ENCODE data around the gene TPPP.

DNA sequence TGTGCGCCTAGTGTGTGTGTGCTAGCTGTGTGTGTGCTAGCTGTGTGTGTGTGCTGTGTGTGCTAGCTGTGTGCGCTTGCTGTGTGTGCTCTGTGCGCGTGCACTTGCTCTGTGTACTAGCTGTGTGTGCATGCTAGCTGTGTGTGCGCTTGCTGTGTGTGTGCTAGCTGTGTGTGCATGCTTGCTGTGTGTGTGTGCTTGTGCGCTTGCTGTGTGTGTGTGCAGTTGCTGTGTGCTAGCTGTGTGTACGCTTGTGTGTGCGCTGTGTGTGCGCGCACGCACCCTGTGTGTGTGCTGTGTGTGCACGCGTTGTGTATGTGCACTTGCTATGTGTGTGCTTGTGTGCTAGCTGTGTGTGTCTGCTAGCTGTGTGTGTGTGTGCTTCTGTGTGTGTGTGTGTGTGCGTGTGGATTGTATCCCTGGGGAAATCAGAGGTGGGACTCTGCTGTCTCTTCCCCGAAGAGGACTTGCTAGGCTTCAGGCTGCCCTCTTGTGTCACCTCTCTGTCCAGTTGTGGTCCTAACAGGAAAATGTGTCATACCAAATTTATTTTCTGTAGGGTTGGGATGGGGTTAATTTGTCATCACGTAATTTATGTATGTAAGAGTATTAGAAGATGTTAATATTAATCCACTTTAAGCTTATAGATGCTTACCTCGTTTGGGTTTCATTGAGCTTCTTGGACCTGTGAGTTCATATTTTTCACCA lies 38.9 kb downstream of the TPPP start:
- TF ChIP-seq, protein P1, sequence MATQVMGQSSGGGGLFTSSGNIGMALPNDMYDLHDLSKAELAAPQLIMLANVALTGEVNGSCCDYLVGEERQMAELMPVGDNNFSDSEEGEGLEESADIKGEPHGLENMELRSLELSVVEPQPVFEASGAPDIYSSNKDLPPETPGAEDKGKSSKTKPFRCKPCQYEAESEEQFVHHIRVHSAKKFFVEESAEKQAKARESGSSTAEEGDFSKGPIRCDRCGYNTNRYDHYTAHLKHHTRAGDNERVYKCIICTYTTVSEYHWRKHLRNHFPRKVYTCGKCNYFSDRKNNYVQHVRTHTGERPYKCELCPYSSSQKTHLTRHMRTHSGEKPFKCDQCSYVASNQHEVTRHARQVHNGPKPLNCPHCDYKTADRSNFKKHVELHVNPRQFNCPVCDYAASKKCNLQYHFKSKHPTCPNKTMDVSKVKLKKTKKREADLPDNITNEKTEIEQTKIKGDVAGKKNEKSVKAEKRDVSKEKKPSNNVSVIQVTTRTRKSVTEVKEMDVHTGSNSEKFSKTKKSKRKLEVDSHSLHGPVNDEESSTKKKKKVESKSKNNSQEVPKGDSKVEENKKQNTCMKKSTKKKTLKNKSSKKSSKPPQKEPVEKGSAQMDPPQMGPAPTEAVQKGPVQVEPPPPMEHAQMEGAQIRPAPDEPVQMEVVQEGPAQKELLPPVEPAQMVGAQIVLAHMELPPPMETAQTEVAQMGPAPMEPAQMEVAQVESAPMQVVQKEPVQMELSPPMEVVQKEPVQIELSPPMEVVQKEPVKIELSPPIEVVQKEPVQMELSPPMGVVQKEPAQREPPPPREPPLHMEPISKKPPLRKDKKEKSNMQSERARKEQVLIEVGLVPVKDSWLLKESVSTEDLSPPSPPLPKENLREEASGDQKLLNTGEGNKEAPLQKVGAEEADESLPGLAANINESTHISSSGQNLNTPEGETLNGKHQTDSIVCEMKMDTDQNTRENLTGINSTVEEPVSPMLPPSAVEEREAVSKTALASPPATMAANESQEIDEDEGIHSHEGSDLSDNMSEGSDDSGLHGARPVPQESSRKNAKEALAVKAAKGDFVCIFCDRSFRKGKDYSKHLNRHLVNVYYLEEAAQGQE (IDR thresholded peaks at IDR 0.05; ENCODE audit: unreplicated experiment): no peak
- TF ChIP-seq, protein P2, sequence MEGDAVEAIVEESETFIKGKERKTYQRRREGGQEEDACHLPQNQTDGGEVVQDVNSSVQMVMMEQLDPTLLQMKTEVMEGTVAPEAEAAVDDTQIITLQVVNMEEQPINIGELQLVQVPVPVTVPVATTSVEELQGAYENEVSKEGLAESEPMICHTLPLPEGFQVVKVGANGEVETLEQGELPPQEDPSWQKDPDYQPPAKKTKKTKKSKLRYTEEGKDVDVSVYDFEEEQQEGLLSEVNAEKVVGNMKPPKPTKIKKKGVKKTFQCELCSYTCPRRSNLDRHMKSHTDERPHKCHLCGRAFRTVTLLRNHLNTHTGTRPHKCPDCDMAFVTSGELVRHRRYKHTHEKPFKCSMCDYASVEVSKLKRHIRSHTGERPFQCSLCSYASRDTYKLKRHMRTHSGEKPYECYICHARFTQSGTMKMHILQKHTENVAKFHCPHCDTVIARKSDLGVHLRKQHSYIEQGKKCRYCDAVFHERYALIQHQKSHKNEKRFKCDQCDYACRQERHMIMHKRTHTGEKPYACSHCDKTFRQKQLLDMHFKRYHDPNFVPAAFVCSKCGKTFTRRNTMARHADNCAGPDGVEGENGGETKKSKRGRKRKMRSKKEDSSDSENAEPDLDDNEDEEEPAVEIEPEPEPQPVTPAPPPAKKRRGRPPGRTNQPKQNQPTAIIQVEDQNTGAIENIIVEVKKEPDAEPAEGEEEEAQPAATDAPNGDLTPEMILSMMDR (conservative IDR thresholded peaks at IDR 0.05; ENCODE audit: low read depth in 2 of 2): no peak
- TF ChIP-seq EZH2 (IDR thresholded peaks at IDR 0.05; ENCODE audit: low read depth, unreplicated experiment) (no peak), POLR2AphosphoS5 (IDR thresholded peaks at IDR 0.05; ENCODE audit: low read depth) (no peak), EZH2phosphoT487 (IDR thresholded peaks at IDR 0.05; ENCODE audit: unreplicated experiment) (no peak)

Measured in GM23338 (cell line).